ENCODE measurements around the gene ZNF385A. TPM values are rescaled to one million over a fixed set of nuclear protein-coding genes. Genes with fewer than 3 reads are reported as not detected.

Gene ZNF385A
- total and polyA plus RNA-seq, 2 of the 8 experiments (the other 6 are each of a cell fraction or from before 2014, with no cell fraction given) = 5.2 to 14.3 TPM

DNA sequence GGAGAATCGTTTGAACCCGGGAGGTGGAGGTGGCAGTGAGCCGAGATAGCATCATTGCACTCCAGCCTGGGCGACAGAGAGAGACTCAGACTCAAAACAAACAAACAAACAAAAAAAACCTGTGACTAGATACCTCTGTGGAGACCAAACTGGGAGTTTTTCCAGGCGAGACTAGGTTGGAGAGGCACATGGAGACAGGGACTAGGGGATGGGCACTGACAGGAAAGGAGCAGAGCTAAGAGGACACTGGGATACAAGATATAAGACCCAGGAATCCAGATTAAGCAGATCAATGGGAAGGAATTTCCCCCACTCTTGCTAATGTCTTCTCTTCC lies 39.2 kb upstream of the ZNF385A start:
- CTCF ChIA-PET (ENCODE audit: partially characterized antibody) = interaction anchor here (0.5 to 26.1 kb wide), 7 partner anchors 8 to 177 kb away, joined by 4 to 742 read pairs (median 13); partner anchors contain the start of gene ITGA5
- WGBS, 2 experiments (ENCODE audit: extremely low coverage in 1 of 2, insufficient coverage in 1 of 2, insufficient read length in 1 of 2, insufficient replicate concordance in 2 of 2, low coverage in 1 of 2, low lambda C conversion rate in 2 of 2, missing lambda C conversion rate in 1 of 2) = 65% methylated on average over 5 of the region's 5 CpGs; no CpG with 5 or more reads in 1 of the 2 experiments
- no peak for FAIRE-seq

More for the DNA sequence above, 39.2 kb upstream of the ZNF385A start:
- H2BK15ac ChIP-seq (ENCODE audit: low read length) = no peak overlapping the region
- no peak overlapping the region for H3K56ac ChIP-seq (replicated peaks; ENCODE audit: insufficient read length, low read depth, low read length)
- POLR2A ChIA-PET (ENCODE audit: partially characterized antibody) = no interaction called here
- no peak overlapping the region for H3K4me2 ChIP-seq (ENCODE audit: insufficient read depth in 1 of 2, low read depth in 2 of 2, low read length in 2 of 2)
- H3K23ac ChIP-seq (ENCODE audit: insufficient read length) = no peak overlapping the region
- no peak overlapping the region for H4K91ac ChIP-seq (replicated peaks; ENCODE audit: insufficient read length, low read length)
- no peaks in the 10 kb centered on the region for H3K79me1 ChIP-seq (ENCODE audit: low read depth, low read length)
- H3K27me3 ChIP-seq (replicated peaks in 1 of 4; ENCODE audit: control insufficient read depth in 3 of 4, extremely low read depth in 1 of 4, insufficient read depth in 3 of 4, low read length in 3 of 4) = peaks cover 0 to 25% (median 20%) of the 10 kb centered on the region in 4 experiments; a peak in 6 of 7 replicates
- no peaks in the 10 kb centered on the region for H3K9me3 ChIP-seq (ENCODE audit: insufficient read depth in 2 of 2, low read depth in 1 of 2, low read length in 1 of 2)
- DNase-seq (ENCODE audit: low read depth in 1 of 2, low spot score in 2 of 2) = no peak
- H3K4me3 ChIP-seq (ENCODE audit: extremely low read depth in 1 of 4, insufficient read depth in 2 of 4, low read depth in 3 of 4, low read length in 4 of 4) = no peak overlapping the region
- no peaks in the 10 kb centered on the region for H3K79me2 ChIP-seq (ENCODE audit: control insufficient read depth in 1 of 2, insufficient read depth in 2 of 2, low read length in 2 of 2)
- no peak overlapping the region for H3K4ac ChIP-seq (replicated peaks; ENCODE audit: insufficient read length, low read depth, low read length)
- TF ChIP-seq ATF3 (IDR thresholded peaks at IDR 0.05; ENCODE audit: insufficient read depth, low read depth, low read length) (no peak), PHF8 (conservative IDR thresholded peaks at IDR 0.05; ENCODE audit: low read depth, low read length) (no peak), KDM4A (IDR thresholded peaks at IDR 0.05; ENCODE audit: low read depth, low read length, severe bottlenecking) (no peak), SUZ12 (IDR thresholded peaks at IDR 0.05; ENCODE audit: low read length) (no peak), GABPA (IDR thresholded peaks at IDR 0.05; ENCODE audit: borderline replicate concordance, insufficient read depth, low read length) (no peak), RAD21 (IDR thresholded peaks at IDR 0.05 in 1 of 2, conservative IDR thresholded peaks at IDR 0.05 in 1 of 2; ENCODE audit: low read depth in 2 of 2, low read length in 2 of 2) (no peak), CBX8 (IDR thresholded peaks at IDR 0.05; ENCODE audit: borderline replicate concordance, low read depth, low read length) (no peak), SIX5 (IDR thresholded peaks at IDR 0.05; ENCODE audit: low read depth, low read length) (no peak)
- H2BK20ac ChIP-seq (ENCODE audit: low read length) = no peak overlapping the region
- H4K5ac ChIP-seq (ENCODE audit: insufficient read length, low read depth, low read length) = no peak overlapping the region
- no peak overlapping the region for H4K8ac ChIP-seq (ENCODE audit: extremely low read depth, insufficient read depth, low read length)
- peaks cover 6 to 19% (median 9%) of the 10 kb centered on the region in 4 experiments for H3K4me1 ChIP-seq (replicated peaks in 1 of 4; ENCODE audit: control insufficient read depth in 3 of 4, insufficient read depth in 4 of 4, low read length in 3 of 4)
- H4K20me1 ChIP-seq (replicated peaks in 1 of 2; ENCODE audit: control insufficient read depth in 1 of 2, insufficient read depth in 2 of 2, low read length in 2 of 2) = no peaks in the 10 kb centered on the region
- H2BK12ac ChIP-seq (ENCODE audit: low read depth, low read length) = no peak overlapping the region
- H3K23me2 ChIP-seq (ENCODE audit: low read depth, low read length) = no peaks in the 10 kb centered on the region; the same call in 1 of the 2 replicates
- H2AFZ ChIP-seq (ENCODE audit: low read length) = no peak overlapping the region
- no peak overlapping the region for H2BK120ac ChIP-seq (replicated peaks; ENCODE audit: low read depth, low read length)
- H2AK5ac ChIP-seq (ENCODE audit: low read depth, low read length) = no peak overlapping the region
- no peak overlapping the region for H3K9ac ChIP-seq (replicated peaks in 1 of 4; ENCODE audit: extremely low read depth in 1 of 4, low read depth in 3 of 4, low read length in 3 of 4)
- no peak overlapping the region for H2BK5ac ChIP-seq (ENCODE audit: low read depth, low read length)
- no peaks in the 10 kb centered on the region for H3K36me3 ChIP-seq (ENCODE audit: control insufficient read depth in 2 of 4, insufficient read depth in 4 of 4, low read length in 3 of 4)
- H3K14ac ChIP-seq (ENCODE audit: insufficient read length) = no peak overlapping the region
- H3K18ac ChIP-seq (ENCODE audit: extremely low read depth, low read length) = no peak overlapping the region
- H3K27ac ChIP-seq (ENCODE audit: low read depth, low read length) = no peak overlapping the region
